GM19351 (cell line): ENCODE measurements around the gene RYR1.
"Not testable (repeated sequence)": the region's sequence is repeated elsewhere in the genome, so short reads cannot be mapped to it uniquely, and the experiment has no call there.

ENCODE experiments used
- ATAC-seq: cut with Tn5 transposase; IDR thresholded peaks from one replicate; pipeline ENCODE4 v1.9.1; 2021; ENCODE audit warnings: mild to moderate bottlenecking, moderate library complexity; ENCODE audit not compliant: unreplicated experiment

Gene RYR1

GRCh38 chr19:38512277-38512676, 78.8 kb downstream of the RYR1 start:
- no peak for ATAC-seq

DNA sequence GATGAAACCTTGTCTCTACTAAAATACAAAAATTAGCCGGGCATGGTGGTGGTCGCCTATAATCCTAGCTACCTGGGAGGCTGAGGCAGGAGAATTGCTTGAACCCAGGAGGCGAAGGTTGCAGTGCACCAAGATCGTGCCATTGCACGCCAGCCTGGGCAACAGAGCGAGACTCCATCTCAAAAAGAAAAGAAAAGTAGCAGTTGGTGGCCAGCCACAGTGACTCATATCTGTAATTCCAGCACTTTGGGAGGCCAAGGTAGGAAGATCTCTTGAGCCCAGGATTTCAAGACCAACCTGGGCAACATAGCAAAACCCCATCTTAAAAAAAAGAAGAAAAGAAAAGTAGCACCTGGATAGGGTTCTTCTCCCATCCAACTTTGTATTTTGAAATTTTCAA, 79.7 kb downstream of the RYR1 start:
- not testable (repeated sequence) for ATAC-seq

- no peak for ATAC-seq
Measured at GRCh38 chr19:38513762-38514167, 80.3 kb downstream of the RYR1 start.

GRCh38 chr19:38514812-38515633, 81.5 kb downstream of the RYR1 start:
- ATAC-seq, result no peak

- no peak for ATAC-seq
Measured at GRCh38 chr19:38515896-38516295, 82.4 kb downstream of the RYR1 start.

GRCh38 chr19:38516802-38517201, 83.3 kb downstream of the RYR1 start:
- no peak for ATAC-seq

- ATAC-seq, result no peak
Measured at GRCh38 chr19:38517321-38517720, 83.8 kb downstream of the RYR1 start.

- not testable (repeated sequence) for ATAC-seq
Measured at GRCh38 chr19:38517980-38518379, 84.5 kb downstream of the RYR1 start.

GRCh38 chr19:38519168-38519567, 85.7 kb downstream of the RYR1 start:
- ATAC-seq, result no peak

DNA sequence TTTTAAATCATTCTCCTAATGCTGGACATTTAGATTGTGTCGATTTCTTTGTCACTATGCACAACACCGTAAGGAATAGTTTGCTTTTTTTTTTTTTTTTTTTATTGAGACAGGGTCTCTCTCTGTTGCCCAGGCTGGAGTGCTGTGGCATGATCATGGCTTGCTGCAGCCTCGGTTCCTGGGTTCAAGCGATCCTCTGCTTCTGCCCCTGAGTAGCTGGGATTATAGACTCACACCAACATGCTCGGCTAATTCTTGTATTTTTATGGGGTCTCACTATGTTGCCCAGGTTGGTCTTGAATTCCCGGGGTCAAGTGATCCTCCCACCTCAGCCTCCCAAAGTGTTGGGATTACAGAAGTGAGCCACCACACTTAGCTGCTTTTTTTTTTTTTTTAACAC, 86.5 kb downstream of the RYR1 start:
- no peak for ATAC-seq

- no peak for ATAC-seq
Measured at GRCh38 chr19:38522915-38523314, 89.4 kb downstream of the RYR1 start.

DNA sequence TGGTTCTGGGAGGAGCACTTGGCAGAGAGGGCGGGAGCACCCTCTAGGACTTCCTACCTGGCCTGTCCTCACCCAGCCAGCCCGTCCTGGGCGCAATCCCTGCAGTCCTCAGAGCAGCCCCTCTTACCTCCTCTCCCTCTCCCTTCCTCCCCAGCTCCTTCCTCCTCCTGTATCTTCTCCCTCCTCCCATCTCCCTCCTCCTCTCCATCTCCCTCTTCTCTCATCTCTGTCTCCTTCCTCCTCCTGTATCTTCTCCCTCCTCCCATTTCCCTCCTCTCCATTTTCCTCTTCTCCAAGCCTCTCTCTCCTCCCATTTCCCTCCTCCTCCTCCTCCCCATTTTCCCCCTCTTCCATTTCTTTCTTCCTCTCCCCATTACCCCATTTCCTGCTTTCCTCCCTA, 89.8 kb downstream of the RYR1 start:
- ATAC-seq, result no peak

GRCh38 chr19:38524369-38524768, 90.9 kb downstream of the RYR1 start:
- no peak for ATAC-seq

DNA sequence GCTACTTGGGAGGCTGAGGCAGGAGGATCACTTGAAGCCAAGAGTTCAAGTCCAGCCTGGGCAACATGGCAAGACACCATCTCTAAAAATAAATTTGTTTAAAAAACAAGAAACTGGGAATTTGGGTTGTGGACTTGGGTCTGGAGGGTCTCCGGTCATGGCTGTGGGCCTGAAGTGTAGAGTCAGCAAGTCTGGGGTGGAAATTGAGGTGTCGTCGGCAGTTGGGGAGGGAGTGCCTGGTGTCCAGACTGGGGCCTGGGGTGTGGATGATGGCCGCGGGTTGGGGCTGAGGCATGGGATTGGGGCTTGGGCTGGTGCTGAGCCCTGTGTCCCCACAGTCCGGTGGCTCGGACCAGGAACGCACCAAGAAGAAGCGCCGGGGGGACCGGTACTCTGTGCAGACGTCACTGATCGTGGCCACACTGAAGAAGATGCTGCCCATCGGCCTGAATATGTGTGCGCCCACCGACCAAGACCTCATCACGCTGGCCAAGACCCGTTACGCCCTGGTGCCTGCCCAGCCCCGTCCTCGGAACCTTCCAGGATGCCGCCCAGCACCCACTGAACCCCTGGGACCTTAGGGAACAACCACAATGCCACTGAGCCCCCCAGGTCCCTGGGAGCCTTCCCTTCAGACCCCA, 91.6 kb downstream of the RYR1 start:
- ATAC-seq, result no peak

DNA sequence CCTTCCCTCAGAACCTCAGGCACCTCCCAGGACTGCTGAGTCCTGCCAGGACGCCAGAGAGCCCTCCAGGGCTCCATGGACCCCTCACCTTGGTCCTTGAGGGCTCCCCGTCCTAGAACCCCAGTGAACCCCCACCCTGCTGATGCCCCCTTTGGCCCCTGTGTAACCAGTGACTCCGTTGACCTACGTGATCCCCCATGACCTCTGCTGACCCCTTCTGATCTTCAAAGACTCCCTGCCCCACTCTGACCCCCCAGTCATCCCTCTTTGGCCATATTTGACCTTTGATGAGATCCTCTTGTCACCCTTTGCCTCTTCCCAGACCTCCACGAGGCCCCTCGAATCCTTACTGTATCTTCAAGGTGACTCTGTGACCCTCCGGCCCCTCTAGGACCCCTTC, 92.9 kb downstream of the RYR1 start:
- ATAC-seq, result no peak

GRCh38 chr19:38527466-38528136, 94.1 kb downstream of the RYR1 start:
- no peak for ATAC-seq

- ATAC-seq, result no peak
Measured at GRCh38 chr19:38528213-38528755, 94.8 kb downstream of the RYR1 start.

- ATAC-seq, result no peak
Measured at GRCh38 chr19:38528931-38529330, 95.4 kb downstream of the RYR1 start.

DNA sequence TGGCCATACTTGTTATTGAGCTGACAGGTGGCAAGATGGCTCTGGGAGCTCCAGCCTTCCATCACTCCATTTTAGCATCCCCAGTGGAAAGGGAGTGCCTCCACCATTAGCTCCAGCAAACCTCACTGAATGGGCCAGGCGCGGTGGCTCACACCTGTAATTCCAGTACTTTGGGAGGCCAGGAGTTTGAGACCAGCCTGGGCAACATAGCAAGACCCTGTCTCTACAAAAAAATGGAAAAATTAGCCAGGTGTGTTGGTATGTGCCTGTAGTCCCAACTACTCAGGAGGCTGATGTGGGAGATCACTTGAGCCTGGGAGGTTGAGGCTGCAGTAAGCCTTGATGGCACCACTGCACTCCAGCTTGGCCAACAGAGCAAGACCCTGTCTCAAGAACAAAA, 98.0 kb downstream of the RYR1 start:
- ATAC-seq, result no peak

DNA sequence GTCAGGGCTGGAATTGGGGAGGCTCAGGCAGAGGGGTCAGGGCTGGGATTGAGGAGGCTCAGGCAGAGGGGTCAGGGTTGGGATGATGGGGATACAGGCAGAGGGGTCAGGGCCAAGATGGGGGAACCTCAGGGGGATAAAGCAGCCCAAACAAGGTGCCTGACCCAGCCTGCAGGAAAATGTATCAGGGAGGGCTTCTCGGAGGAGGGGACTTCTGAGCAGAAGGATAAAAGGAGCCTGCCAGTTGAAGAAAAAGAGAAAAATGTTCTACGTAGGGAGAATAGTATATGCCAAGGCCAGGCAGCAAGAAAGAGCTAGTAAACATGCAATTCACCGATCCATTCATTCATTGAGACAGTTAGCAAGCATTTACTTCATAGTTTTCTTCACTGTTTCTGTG, 99.4 kb downstream of the RYR1 start:
- no peak for ATAC-seq

GRCh38 chr19:38534574-38534973, 101.1 kb downstream of the RYR1 start:
- no peak for ATAC-seq

- no peak for ATAC-seq
Measured at GRCh38 chr19:38535212-38535611, 101.7 kb downstream of the RYR1 start.
